HepG2 (cell line): ENCODE data around the gene SURF6. TPM values are rescaled to one million over a fixed set of nuclear protein-coding genes. Genes with fewer than 3 reads are reported as not detected.

Source experiments
- MLLT10 ChIP-seq: sonication (generic); formaldehyde crosslinking; IDR thresholded peaks from 2 replicates; pipeline ENCODE4 v1.4.0; 2020; ENCODE audit warnings: missing genetic modification reagents
- NFYB ChIP-seq: sonication (generic); formaldehyde crosslinking; IDR thresholded peaks from 2 replicates; pipeline ENCODE4 v1.4.0; 2020; ENCODE audit warnings: missing genetic modification reagents
- PCBP1 ChIP-seq: fragments of 200-400 bp; formaldehyde crosslinking; IDR thresholded peaks from 2 replicates; pipeline ENCODE4 v1.6.1; 2017; ENCODE audit warnings: mild to moderate bottlenecking, low read depth, low read length, borderline replicate concordance
- ZNF101 ChIP-seq: sonication (generic); formaldehyde crosslinking; IDR thresholded peaks from 2 replicates; pipeline ENCODE4 v1.4.0; 2020; ENCODE audit warnings: mild to moderate bottlenecking, low read depth, missing genetic modification reagents, borderline replicate concordance
- ZNF160 ChIP-seq: sonication (generic); formaldehyde crosslinking; IDR thresholded peaks from 2 replicates; pipeline ENCODE4 v1.8.0; 2022; ENCODE audit warnings: mild to moderate bottlenecking, inconsistent platforms, missing genetic modification reagents
- ZNF264 ChIP-seq: sonication (generic); formaldehyde crosslinking; IDR thresholded peaks from 2 replicates; pipeline ENCODE4 v1.4.0; 2020; ENCODE audit warnings: missing genetic modification reagents
- ZNF318 ChIP-seq: sonication (generic); formaldehyde crosslinking; IDR thresholded peaks from 2 replicates; pipeline ENCODE4 v1.4.0; 2020; ENCODE audit warnings: mild to moderate bottlenecking, missing genetic modification reagents
- ZNF549 ChIP-seq: sonication (generic); formaldehyde crosslinking; IDR thresholded peaks from 2 replicates; pipeline ENCODE4 v1.5.0; 2020; ENCODE audit warnings: missing genetic modification reagents
- ZNF850 ChIP-seq: sonication (generic); formaldehyde crosslinking; conservative IDR thresholded peaks from 2 replicates; pipeline ENCODE4 v1.9.0; 2021; ENCODE audit warnings: mild to moderate bottlenecking, missing genetic modification reagents
- polyA plus RNA-seq, 8 experiments: library from polyadenylated mRNA; depleted of rRNA in 3 of 8; stranded (reverse) in 7 of 8; unstranded in 1 of 8; fragments of >200 nt; fragmentation: Illumina TruSeq in 4 of 8; extraction: Trizol in 4 of 8; gene quantifications; 2 replicates each; pipeline versions ENCODE4 v1.2.1 to v1.2.3, GENCODE V29; 2011 to 2016; ENCODE audit warnings: low read depth in 4 of 8, missing spikeins in 1 of 8, mixed read lengths in 1 of 8; ENCODE audit not compliant: insufficient read depth in 1 of 8
- total RNA-seq, 5 experiments: library from RNA; depleted of rRNA; stranded (reverse); fragments of >200 nt; fragmentation: Illumina TruSeq; extraction: Trizol; gene quantifications; 2 replicates each; pipeline ENCODE4 v1.2.3, GENCODE V29; 2016; ENCODE audit warnings: low read depth in 1 of 5
- TF ChIP-seq, protein P1 (sequence below): sonication (generic); formaldehyde crosslinking; IDR thresholded peaks from 2 replicates; pipeline ENCODE4 v1.4.0; 2020; ENCODE audit warnings: mild to moderate bottlenecking, missing genetic modification reagents
- TF ChIP-seq, protein P2 (sequence below): sonication (generic); formaldehyde crosslinking; IDR thresholded peaks from 2 replicates; pipeline ENCODE4 v1.4.0; 2020; ENCODE audit warnings: missing genetic modification reagents, borderline replicate concordance
- TF ChIP-seq, protein P3 (sequence below): sonication (generic); formaldehyde crosslinking; IDR thresholded peaks from 2 replicates; pipeline ENCODE4 v1.5.0; 2020; ENCODE audit warnings: missing genetic modification reagents

Gene SURF6
- total and polyA plus RNA-seq, 2 of the 13 experiments (the other 11 are each of a cell fraction or from before 2014, with no cell fraction given) = 5.9 to 14.7 TPM

- TF ChIP-seq PCBP1 = no peak
- no peak for TF ChIP-seq MLLT10 (CRISPR knock-in tag)
- TF ChIP-seq ZNF264 (CRISPR knock-in tag) = peak; percentile 79
- TF ChIP-seq NFYB (CRISPR knock-in tag) = peak; percentile 77
- TF ChIP-seq, protein P1, sequence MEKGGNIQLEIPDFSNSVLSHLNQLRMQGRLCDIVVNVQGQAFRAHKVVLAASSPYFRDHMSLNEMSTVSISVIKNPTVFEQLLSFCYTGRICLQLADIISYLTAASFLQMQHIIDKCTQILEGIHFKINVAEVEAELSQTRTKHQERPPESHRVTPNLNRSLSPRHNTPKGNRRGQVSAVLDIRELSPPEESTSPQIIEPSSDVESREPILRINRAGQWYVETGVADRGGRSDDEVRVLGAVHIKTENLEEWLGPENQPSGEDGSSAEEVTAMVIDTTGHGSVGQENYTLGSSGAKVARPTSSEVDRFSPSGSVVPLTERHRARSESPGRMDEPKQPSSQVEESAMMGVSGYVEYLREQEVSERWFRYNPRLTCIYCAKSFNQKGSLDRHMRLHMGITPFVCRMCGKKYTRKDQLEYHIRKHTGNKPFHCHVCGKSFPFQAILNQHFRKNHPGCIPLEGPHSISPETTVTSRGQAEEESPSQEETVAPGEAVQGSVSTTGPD (CRISPR knock-in tag) = no peak
- peak; percentile 10; the same call in 1 of the 2 replicates for TF ChIP-seq ZNF318 (CRISPR knock-in tag)
- TF ChIP-seq, protein P2, sequence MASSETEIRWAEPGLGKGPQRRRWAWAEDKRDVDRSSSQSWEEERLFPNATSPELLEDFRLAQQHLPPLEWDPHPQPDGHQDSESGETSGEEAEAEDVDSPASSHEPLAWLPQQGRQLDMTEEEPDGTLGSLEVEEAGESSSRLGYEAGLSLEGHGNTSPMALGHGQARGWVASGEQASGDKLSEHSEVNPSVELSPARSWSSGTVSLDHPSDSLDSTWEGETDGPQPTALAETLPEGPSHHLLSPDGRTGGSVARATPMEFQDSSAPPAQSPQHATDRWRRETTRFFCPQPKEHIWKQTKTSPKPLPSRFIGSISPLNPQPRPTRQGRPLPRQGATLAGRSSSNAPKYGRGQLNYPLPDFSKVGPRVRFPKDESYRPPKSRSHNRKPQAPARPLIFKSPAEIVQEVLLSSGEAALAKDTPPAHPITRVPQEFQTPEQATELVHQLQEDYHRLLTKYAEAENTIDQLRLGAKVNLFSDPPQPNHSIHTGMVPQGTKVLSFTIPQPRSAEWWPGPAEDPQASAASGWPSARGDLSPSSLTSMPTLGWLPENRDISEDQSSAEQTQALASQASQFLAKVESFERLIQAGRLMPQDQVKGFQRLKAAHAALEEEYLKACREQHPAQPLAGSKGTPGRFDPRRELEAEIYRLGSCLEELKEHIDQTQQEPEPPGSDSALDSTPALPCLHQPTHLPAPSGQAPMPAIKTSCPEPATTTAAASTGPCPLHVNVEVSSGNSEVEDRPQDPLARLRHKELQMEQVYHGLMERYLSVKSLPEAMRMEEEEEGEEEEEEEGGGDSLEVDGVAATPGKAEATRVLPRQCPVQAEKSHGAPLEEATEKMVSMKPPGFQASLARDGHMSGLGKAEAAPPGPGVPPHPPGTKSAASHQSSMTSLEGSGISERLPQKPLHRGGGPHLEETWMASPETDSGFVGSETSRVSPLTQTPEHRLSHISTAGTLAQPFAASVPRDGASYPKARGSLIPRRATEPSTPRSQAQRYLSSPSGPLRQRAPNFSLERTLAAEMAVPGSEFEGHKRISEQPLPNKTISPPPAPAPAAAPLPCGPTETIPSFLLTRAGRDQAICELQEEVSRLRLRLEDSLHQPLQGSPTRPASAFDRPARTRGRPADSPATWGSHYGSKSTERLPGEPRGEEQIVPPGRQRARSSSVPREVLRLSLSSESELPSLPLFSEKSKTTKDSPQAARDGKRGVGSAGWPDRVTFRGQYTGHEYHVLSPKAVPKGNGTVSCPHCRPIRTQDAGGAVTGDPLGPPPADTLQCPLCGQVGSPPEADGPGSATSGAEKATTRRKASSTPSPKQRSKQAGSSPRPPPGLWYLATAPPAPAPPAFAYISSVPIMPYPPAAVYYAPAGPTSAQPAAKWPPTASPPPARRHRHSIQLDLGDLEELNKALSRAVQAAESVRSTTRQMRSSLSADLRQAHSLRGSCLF = no peak
- TF ChIP-seq ZNF850 (CRISPR knock-in tag) = no peak
- TF ChIP-seq, protein P3, sequence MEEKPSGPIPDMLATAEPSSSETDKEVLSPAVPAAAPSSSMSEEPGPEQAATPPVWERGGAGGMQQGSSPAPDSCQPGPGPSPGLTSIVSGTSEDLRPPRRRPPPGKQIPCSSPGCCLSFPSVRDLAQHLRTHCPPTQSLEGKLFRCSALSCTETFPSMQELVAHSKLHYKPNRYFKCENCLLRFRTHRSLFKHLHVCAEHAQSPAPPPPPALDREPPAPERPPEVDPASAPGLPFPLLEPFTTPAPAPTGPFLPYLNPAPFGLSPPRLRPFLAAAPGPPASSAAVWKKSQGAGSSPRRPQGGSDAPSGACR (CRISPR knock-in tag) = peak; percentile 96
- TF ChIP-seq ZNF160 (CRISPR knock-in tag) = peak; percentile 91; the same call in 1 of the 2 replicates
- no peak for TF ChIP-seq ZNF549 (CRISPR knock-in tag)
- TF ChIP-seq ZNF101 (CRISPR knock-in tag) = 0 out of 2 replicates have a peak, but pooled peaks have one; percentile 16
Measured at GRCh38 chr9:133335924-133336811, at the start of gene SURF6 (continued).
